Body of pancreas (tissue), 4 donors: ENCODE results near the gene TMEM164. TPM values are rescaled to one million over a fixed set of nuclear protein-coding genes. Genes with fewer than 3 reads are reported as not detected.

Experiments
- ATAC-seq: fragments of 150-250 bp; one replicate; pipeline ENCODE4 v1.9.1; 2016
- DNase-seq, 4 donors: peaks; one replicate each; pipeline ENCODE4 v3.0.0-alpha.2; 2019
- H3K27ac ChIP-seq, 4 donors: fragments of 200-600 bp; sonication (generic); 1 replicate in 3 of 4; 2 replicates in 1 of 4; pipeline versions ENCODE4 v1.5.1 to v1.6.1; 2016 to 2019; ENCODE audit warnings: mild to moderate bottlenecking in 1 of 4, mixed read lengths in 1 of 4, moderate library complexity in 1 of 4
- H3K27me3 ChIP-seq, 2 donors: fragments of 200-600 bp; sonication (generic); one replicate each; pipeline ENCODE4 v1.6.0; 2016; ENCODE audit warnings: mild to moderate bottlenecking in 1 of 2
- H3K36me3 ChIP-seq, 2 donors: fragments of 200-600 bp; sonication (generic); replicated peaks in 1 of 2; 2 replicates each; pipeline ENCODE4 v1.5.1; 2016; ENCODE audit warnings: low read depth in 2 of 2; ENCODE audit not compliant: insufficient read depth in 1 of 2
- H3K4me1 ChIP-seq: fragments of 200-600 bp; sonication (generic); one replicate; pipeline ENCODE4 v1.6.0; 2016
- H3K4me3 ChIP-seq, 2 donors: fragments of 200-600 bp; sonication (generic); 1 replicate in 1 of 2; 2 replicates in 1 of 2; pipeline ENCODE4 v1.5.1; 2016 to 2019
- H3K9me3 ChIP-seq, 3 donors: fragments of 200-600 bp; sonication (generic); 1 replicate in 2 of 3; 2 replicates in 1 of 3; pipeline ENCODE4 v1.5.1; 2016
- CTCF ChIP-seq, 7 experiments: fragments of 450-650 bp in 4 of 7; fragments of 200-600 bp in 3 of 7; sonication (generic) in 3 of 7; IDR thresholded peaks; one replicate each; pipeline ENCODE4 v1.5.1; 2016 to 2019; ENCODE audit warnings: antibody characterized with exemption in 7 of 7
- POLR2A ChIP-seq, 3 donors: fragments of 450-650 bp; IDR thresholded peaks; one replicate each; pipeline ENCODE4 v1.6.1; 2016; ENCODE audit warnings: antibody characterized with exemption in 3 of 3, mild to moderate bottlenecking in 2 of 3
- WGBS, 2 donors: methylation state at CpG; one replicate each; pipeline ENCODE4 v1.1.5; 2017; 5-methylcytosine and 5-hydroxymethylcytosine counted together
- intact Hi-C: fragments of 100-400 bp; cut with DNase I; formaldehyde crosslinking; loops from one replicate; pipeline ENCODE4 v1.15.1; 2023
- total RNA-seq, 2 donors: library from RNA; depleted of rRNA; stranded (reverse); fragments of >200 nt; gene quantifications; one replicate each; pipeline ENCODE4 v1.1.0, GENCODE V29; 2016

The TMEM164 gene
- total RNA-seq, 2 donors from 2014 or later, result 16.1 to 334 TPM

GRCh38 chrX:110036162-110037033, 33.5 kb downstream of the TMEM164 start:
- peaks cover 18% of the 10 kb centered on the region for H3K4me1 ChIP-seq
- no peaks in the 10 kb centered on the region for H3K27me3 ChIP-seq
- 28 to 42% methylated on average over 3 of the region's 3 CpGs for WGBS, 2 donors
- ATAC-seq, result no peak
- no peak overlapping the region for H3K27ac ChIP-seq
- H3K4me3 ChIP-seq, result no peak overlapping the region
- no peaks in the 10 kb centered on the region for H3K36me3 ChIP-seq
- TF ChIP-seq CTCF (IDR thresholded peaks at IDR 0.05) (no peak), POLR2A (IDR thresholded peaks at IDR 0.05) (no peak)
- H3K9me3 ChIP-seq, result no peaks in the 10 kb centered on the region
- intact Hi-C loops, result no loop called here
- DNase-seq, result no peak

- TF ChIP-seq POLR2A (IDR thresholded peaks at IDR 0.05), result no peak
- TF ChIP-seq CTCF (IDR thresholded peaks at IDR 0.05), result no peak
- 80 to 91% methylated on average over 2 of the region's 2 CpGs for WGBS, 2 donors
- H3K9me3 ChIP-seq, result no peaks in the 10 kb centered on the region
- H3K36me3 ChIP-seq, result no peaks in the 10 kb centered on the region
- no peak overlapping the region for H3K4me3 ChIP-seq
- no peak overlapping the region for H3K27ac ChIP-seq
- intact Hi-C loops, result no loop called here
- H3K27me3 ChIP-seq, result no peaks in the 10 kb centered on the region
- peaks cover 17% of the 10 kb centered on the region for H3K4me1 ChIP-seq
- ATAC-seq (no peak), DNase-seq (no peak)
These were observed 34.3 kb downstream of the TMEM164 start for GRCh38 chrX:110037178-110037577.

DNA sequence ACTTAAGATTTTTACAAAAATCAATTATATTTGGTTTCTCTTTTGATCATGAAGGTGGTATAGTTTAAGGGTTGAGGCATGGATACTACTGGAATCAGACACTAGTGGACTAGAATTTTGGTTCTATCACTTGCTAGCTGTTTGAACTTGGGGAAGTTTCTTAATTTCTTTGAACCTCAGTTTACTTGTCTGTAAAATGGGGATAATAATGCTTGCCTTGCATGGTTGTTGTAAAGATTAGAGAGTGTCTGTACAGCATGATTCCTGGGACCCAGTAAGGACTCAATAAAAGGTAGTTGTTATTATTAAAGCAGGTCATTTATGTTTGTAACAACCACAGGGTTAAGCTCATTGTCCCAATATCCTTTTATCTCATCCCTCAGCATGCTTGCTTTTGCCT, 36.0 kb downstream of the TMEM164 start:
- no peaks in the 10 kb centered on the region for H3K36me3 ChIP-seq
- H3K4me3 ChIP-seq, result no peak overlapping the region
- H3K9me3 ChIP-seq, result no peaks in the 10 kb centered on the region
- DNase-seq (no peak), ATAC-seq (no peak)
- no peak overlapping the region for H3K27ac ChIP-seq
- H3K4me1 ChIP-seq, result peaks cover 14% of the 10 kb centered on the region
- no peaks in the 10 kb centered on the region for H3K27me3 ChIP-seq
- intact Hi-C loops, result no loop called here
- TF ChIP-seq POLR2A (IDR thresholded peaks at IDR 0.05) (no peak), CTCF (IDR thresholded peaks at IDR 0.05) (no peak)

DNA sequence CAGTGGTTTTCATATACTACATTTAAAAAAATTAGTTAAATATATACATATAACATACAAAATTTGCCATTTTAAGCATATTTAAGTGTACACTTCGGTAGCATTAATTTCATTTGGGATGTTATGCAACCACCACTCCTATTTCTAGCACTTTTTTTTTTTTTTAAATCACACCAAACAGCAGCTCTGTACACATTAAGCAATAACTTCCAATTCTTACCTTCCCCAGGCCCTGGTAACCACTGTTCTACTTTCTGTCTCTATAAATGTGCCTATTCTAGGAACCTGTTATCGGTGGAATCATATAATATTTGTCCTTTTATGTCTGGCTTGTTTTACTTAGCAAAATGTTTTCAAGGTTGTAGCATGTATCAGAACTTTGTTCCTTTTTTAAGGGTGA, 39.1 kb downstream of the TMEM164 start:
- intact Hi-C loops, result no loop called here
- no peak overlapping the region for H3K27ac ChIP-seq
- no peak for TF ChIP-seq CTCF (IDR thresholded peaks at IDR 0.05)
- no peak for TF ChIP-seq POLR2A (IDR thresholded peaks at IDR 0.05)
- WGBS, 2 donors, result 28 to 41% methylated on average over 2 of the region's 2 CpGs
- no peaks in the 10 kb centered on the region for H3K27me3 ChIP-seq
- H3K4me3 ChIP-seq, result no peak overlapping the region
- no peaks in the 10 kb centered on the region for H3K9me3 ChIP-seq
- ATAC-seq (no peak), DNase-seq (no peak)
- no peaks in the 10 kb centered on the region for H3K36me3 ChIP-seq
- H3K4me1 ChIP-seq, result peaks cover 30% of the 10 kb centered on the region

DNA sequence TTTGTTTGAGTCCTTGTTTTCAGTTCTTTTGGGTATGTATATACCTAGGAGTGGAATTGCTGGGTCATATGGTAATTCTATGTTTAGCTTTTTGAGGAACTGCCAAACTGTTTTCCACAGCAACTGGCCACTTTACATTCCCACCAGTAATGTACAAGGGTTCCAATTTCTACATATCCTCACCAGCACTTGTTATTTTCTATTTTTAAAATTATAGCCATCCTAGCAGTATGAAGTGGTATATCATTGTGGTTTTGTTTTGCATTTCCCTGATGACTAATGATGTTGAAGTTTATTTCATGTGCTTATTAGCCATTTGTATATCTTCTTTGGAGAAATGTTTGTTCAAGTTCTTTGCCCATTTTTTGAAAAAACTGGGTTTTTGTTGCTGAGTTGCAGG, 39.6 kb downstream of the TMEM164 start:
- peaks cover 33% of the 10 kb centered on the region for H3K4me1 ChIP-seq
- intact Hi-C loops, result no loop called here
- H3K27me3 ChIP-seq, result no peaks in the 10 kb centered on the region
- ATAC-seq, result no peak
- H3K9me3 ChIP-seq, result no peaks in the 10 kb centered on the region
- no peaks in the 10 kb centered on the region for H3K36me3 ChIP-seq
- TF ChIP-seq POLR2A (IDR thresholded peaks at IDR 0.05), result no peak
- no peak for TF ChIP-seq CTCF (IDR thresholded peaks at IDR 0.05)
- DNase-seq, result no peak
- no peak overlapping the region for H3K27ac ChIP-seq
- H3K4me3 ChIP-seq, result no peak overlapping the region
